ENCODE results near the gene ATXN3.

Gene ATXN3

DNA sequence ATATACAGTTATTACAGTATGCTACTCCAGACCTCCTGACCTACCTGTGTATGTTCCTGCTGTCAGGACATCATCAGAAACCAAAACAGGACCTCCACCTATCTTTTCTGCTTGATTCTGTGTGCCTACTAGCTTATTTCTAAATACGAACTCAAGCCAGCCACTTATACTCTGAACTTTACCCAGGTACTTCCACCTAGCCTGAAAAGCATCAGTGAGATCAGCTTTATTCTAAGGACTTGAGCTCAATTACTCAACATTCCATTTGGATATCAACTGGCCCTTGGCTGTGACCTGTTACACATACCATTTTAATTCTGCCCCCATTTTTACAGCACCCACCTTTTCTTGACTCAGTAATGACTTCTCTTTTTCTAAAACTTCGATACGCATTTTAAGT lies 95.7 kb downstream of the ATXN3 start:
- Mint-ChIP-seq H3K27ac (no peak overlapping the region), H3K9me3 (no peaks in the 10 kb centered on the region), H3K4me1 (ENCODE audit: low read depth) (no peaks in the 10 kb centered on the region), H3K36me3 (ENCODE audit: low read depth) (peaks cover 86% of the 10 kb centered on the region), H3K27me3 (no peaks in the 10 kb centered on the region), H3K4me3 (no peak overlapping the region)
- intact Hi-C loops (cut with micrococcal nuclease) = no loop called here

DNA sequence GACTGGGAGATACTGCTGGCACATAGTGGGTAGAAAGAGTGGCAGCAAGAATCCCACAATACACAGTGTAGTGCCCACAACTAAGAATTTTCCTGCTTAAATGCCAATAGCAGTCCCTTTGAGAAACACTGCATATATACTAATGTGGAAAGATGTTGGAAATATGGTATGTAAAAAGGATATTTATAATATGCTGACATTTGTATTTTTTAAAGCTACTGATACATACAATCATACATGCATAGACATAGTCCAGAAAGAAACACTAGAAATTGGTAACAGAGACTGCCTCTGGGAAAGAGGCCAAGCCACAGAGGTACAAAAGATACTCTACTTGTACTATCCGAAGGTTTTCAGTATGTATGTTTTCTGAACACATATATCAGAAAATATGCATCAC lies 96.8 kb downstream of the ATXN3 start:
- H3K27ac Mint-ChIP-seq = no peak overlapping the region
- no peaks in the 10 kb centered on the region for H3K4me1 Mint-ChIP-seq (ENCODE audit: low read depth)
- H3K9me3 Mint-ChIP-seq = no peaks in the 10 kb centered on the region
- H3K4me3 Mint-ChIP-seq = no peak overlapping the region
- peaks cover 89% of the 10 kb centered on the region for H3K36me3 Mint-ChIP-seq (ENCODE audit: low read depth)
- intact Hi-C loops (cut with micrococcal nuclease) = no loop called here
- no peaks in the 10 kb centered on the region for H3K27me3 Mint-ChIP-seq

Measured in dendritic cell treated with granulocyte-macrophage colony-stimulating factor and Interleukin-4, amounts not matched to agents 40 ng/mL and 50 ng/mL, for 4 days (primary cell).